ENCODE results near the gene SOX13. TPM values are rescaled to one million over a fixed set of nuclear protein-coding genes. Genes with fewer than 3 reads are reported as not detected.

The SOX13 gene
- total RNA-seq, 6 experiments from 2014 or later = 9.9 to 13.5 (median 11.1) TPM

GRCh38 chr1:204051258-204051657 is 21.7 kb upstream of the SOX13 start:
- no peak for DNase-seq
- no peak for TF ChIP-seq CTCF (IDR thresholded peaks at IDR 0.05)
- peaks cover 1% of the 10 kb centered on the region for H3K27me3 Mint-ChIP-seq (ENCODE audit: insufficient read depth)
- H3K4me3 Mint-ChIP-seq = no peak overlapping the region
- H3K36me3 Mint-ChIP-seq (ENCODE audit: low read depth) = no peaks in the 10 kb centered on the region
- peaks cover 3% of the 10 kb centered on the region; the same call in 1 of the 2 replicates for H3K4me1 Mint-ChIP-seq (ENCODE audit: low read depth)
- no peak overlapping the region for H3K27ac Mint-ChIP-seq
- no peaks in the 10 kb centered on the region for H3K9me3 Mint-ChIP-seq

GRCh38 chr1:204051718-204052117 is 21.2 kb upstream of the SOX13 start:
- no peak overlapping the region for H3K4me3 Mint-ChIP-seq
- TF ChIP-seq CTCF (IDR thresholded peaks at IDR 0.05) = no peak
- DNase-seq = no peak
- no peak overlapping the region for H3K27ac Mint-ChIP-seq
- H3K9me3 Mint-ChIP-seq = no peaks in the 10 kb centered on the region
- peaks cover 1% of the 10 kb centered on the region for H3K27me3 Mint-ChIP-seq (ENCODE audit: insufficient read depth)
- no peaks in the 10 kb centered on the region for H3K36me3 Mint-ChIP-seq (ENCODE audit: low read depth)
- peaks cover 6% of the 10 kb centered on the region; the same call in 1 of the 2 replicates for H3K4me1 Mint-ChIP-seq (ENCODE audit: low read depth)

GRCh38 chr1:204053893-204054292 is 19.0 kb upstream of the SOX13 start:
- Mint-ChIP-seq H3K4me1 (ENCODE audit: low read depth) (peaks cover 28% of the 10 kb centered on the region), H3K27ac (no peak overlapping the region), H3K27me3 (ENCODE audit: insufficient read depth) (peaks cover 6% of the 10 kb centered on the region), H3K36me3 (ENCODE audit: low read depth) (no peaks in the 10 kb centered on the region), H3K9me3 (no peaks in the 10 kb centered on the region), H3K4me3 (no peak overlapping the region)
- no peak for TF ChIP-seq CTCF (IDR thresholded peaks at IDR 0.05)
- DNase-seq = no peak

GRCh38 chr1:204059970-204060369 is 12.9 kb upstream of the SOX13 start:
- Mint-ChIP-seq H3K27ac (no peak overlapping the region), H3K36me3 (ENCODE audit: low read depth) (no peaks in the 10 kb centered on the region), H3K9me3 (no peaks in the 10 kb centered on the region), H3K27me3 (ENCODE audit: insufficient read depth) (peaks cover 10% of the 10 kb centered on the region), H3K4me1 (ENCODE audit: low read depth) (peaks cover 29% of the 10 kb centered on the region), H3K4me3 (no peak overlapping the region)
- no peak for DNase-seq
- TF ChIP-seq CTCF (IDR thresholded peaks at IDR 0.05) = no peak

GRCh38 chr1:204062106-204062505 is 10.8 kb upstream of the SOX13 start:
- DNase-seq = no peak
- TF ChIP-seq CTCF (IDR thresholded peaks at IDR 0.05) = no peak
- Mint-ChIP-seq H3K9me3 (no peaks in the 10 kb centered on the region), H3K27me3 (ENCODE audit: insufficient read depth) (peaks cover 17% of the 10 kb centered on the region), H3K27ac (no peak overlapping the region), H3K4me3 (no peak overlapping the region), H3K36me3 (ENCODE audit: low read depth) (no peaks in the 10 kb centered on the region), H3K4me1 (ENCODE audit: low read depth) (peaks cover 24% of the 10 kb centered on the region)
